HL-60/S4 treated with phorbol 12-myristate 13-acetate at 8.2 ng/mL for 4 days and 3 days (cell line): Measurements from ENCODE around the gene TRAM2.

Experiments used
- in situ Hi-C: fragments of 300-500 bp; cut with MboI; formaldehyde crosslinking; loops from 2 replicates; pipeline ENCODE4 v1.15.0; 2022; ENCODE audit warnings: low sequenced_read_pairs

TRAM2 gene

GRCh38 chr6:52534363-52534762, 42.5 kb downstream of the TRAM2 start:
- in situ Hi-C loops = no loop called here

GRCh38 chr6:52533491-52533890, 43.4 kb downstream of the TRAM2 start:
- in situ Hi-C loops = no loop called here

- in situ Hi-C loops = no loop called here
These were observed 44.4 kb downstream of the TRAM2 start for GRCh38 chr6:52532457-52532856.

- in situ Hi-C loops = no loop called here
These were observed 45.0 kb downstream of the TRAM2 start for GRCh38 chr6:52531834-52532233.

DNA sequence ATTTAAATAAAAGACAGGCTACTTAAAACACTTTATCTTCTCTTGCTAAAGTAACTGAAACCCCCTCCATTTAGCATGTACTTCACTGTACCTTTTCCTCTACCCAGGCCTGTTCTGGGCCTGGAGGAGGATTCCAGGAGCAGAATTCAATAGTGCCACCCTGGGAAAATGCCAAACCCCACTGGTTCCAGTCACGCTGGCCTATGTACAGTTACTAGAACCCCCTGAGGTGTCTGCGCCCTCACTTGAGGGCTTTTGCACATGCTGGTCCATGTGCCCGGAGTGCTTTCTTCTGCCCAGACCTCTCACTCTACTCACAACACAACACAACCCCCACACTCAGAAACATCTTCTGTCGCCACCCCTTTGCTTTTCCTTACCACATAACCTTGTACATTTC, 45.5 kb downstream of the TRAM2 start:
- in situ Hi-C loops = no loop called here

DNA sequence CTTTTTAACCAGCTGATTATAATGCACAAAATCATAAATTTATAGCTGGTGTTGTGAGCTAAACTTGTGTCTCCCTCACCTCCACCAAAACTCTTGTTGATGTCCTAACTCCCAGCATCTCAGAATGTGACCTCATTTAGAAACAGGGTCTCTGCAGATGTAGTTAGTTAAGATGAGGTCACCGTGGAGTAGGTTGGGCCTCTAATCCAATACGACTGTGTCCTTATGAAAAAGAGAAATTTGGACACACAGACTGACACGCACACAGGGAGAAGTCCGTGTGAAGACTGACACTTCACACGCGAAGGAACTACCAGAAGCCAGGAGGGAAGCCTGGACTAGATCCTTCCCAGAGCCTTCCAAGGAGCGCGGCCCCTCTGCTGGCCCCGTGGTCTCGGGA, 46.5 kb downstream of the TRAM2 start:
- in situ Hi-C loops = no loop called here

DNA sequence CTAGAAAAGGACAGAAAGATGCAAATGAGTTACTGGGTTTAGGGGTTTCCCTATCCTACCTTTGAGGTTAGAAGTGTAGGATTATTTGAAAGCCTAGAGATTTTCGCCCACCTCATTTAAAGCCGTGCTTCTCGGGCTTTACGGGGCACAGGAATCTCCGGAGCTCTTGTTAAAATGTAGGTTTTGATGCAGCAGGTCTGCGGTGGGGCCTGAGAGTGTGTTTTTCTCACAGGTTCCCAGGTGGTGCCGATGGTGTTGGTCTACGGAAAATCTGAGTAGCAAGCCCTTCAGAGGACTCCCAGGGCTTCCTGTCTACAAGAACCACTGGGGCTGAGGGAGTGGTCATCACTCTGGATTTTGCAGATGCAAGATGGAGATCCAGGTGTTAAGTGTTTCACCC, 47.5 kb downstream of the TRAM2 start:
- in situ Hi-C loops = no loop called here

GRCh38 chr6:52527436-52527835, 49.4 kb downstream of the TRAM2 start:
- in situ Hi-C loops = no loop called here

GRCh38 chr6:52526634-52527033, 50.2 kb downstream of the TRAM2 start:
- in situ Hi-C loops = no loop called here

GRCh38 chr6:52524918-52525317, 51.9 kb downstream of the TRAM2 start:
- in situ Hi-C loops = no loop called here

DNA sequence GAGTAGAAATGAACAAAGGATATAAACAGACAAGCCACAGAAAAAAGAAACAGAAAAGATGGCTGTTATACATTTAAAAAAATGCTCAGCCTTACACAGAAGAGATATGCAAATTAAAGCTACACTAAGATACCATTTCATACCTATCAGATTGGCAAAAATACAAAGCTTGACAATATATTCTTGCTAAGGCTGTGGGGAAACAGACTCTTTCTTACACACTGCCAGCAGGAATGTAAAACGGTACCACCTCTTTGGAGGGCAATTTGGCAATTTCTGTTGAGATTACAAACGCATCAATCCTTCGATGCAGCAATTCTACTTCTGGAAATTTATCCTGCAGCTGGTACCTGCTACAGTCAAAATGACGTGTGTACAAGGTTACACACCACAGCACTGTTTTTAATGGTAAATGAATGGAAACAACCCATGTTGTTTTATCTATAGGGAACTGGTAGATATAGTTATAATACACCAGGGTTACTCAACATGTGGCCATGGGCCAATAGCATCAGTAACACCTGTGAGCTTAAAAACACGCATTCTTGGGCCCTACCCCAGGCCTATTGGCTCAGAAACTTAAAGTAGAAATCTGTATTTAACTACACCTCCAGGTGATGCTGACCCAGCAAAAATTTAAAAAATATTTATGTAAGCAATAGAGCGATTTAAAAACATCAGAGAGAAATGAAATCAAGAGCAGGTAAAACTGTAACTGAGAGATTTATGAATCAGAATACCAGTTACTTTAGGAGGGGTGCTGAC, 53.3 kb downstream of the TRAM2 start:
- in situ Hi-C loops = no loop called here

DNA sequence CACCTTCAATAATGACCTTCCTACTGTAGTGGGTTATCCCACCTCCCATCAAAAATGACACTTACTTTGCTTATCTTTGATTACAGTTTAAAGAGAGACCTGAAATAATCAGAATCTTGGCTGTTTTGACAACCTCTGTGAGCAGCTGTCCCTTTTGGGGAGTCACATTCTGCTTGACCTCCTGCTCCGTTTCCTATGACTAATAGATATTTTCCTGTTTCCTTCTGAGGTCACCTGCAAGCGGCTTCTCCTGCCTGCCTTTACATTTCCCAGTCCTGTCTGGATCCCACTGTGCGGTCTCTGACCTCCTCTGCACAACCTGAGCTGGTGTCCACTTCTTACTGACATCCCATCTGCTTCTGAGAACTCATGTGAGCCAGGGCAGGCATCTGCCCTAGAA, 54.2 kb downstream of the TRAM2 start:
- in situ Hi-C loops = no loop called here

GRCh38 chr6:52522151-52522626, 54.7 kb downstream of the TRAM2 start:
- in situ Hi-C loops = no loop called here

GRCh38 chr6:52519618-52520017, 57.2 kb downstream of the TRAM2 start:
- in situ Hi-C loops = no loop called here

- in situ Hi-C loops = no loop called here
These were observed 58.4 kb downstream of the TRAM2 start for GRCh38 chr6:52518279-52518945.

DNA sequence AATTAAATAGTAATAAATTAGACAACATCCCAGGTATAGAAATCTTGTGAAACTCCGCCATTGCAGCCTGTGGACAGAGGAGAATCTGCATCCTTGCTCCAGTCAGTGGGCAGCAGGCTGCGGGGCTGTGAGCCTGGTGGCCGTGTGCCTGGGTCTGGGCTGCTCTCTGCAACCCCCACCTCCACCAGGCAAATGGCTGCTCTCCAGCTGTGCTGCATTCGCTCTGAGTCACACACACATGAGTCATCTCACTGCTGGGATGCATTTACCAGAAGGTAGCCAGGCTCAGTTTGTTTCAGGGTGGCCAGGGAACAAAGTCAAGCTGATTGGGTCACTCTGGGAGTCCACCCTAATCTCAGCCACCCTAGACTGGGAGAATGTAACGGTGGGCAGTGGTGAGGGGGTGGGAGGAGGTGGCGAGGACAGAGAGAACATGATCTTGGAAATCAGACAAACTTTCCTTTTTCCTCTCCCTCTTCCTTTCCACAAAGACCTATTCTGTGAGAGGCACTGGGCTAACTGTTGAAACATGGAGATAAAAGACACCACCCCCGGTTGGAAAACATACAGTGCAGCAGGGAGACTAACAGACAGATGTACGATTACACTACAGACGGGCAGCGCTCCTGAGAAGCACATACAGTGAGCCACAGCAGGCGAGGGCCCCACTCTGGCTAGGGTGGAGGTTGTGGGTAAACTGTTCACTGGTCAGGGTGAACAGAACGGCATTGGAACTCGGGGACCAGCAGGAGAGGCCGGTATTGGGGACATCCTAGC, 59.2 kb downstream of the TRAM2 start:
- in situ Hi-C loops = no loop called here

GRCh38 chr6:52516943-52517342, 59.9 kb downstream of the TRAM2 start:
- in situ Hi-C loops = no loop called here

DNA sequence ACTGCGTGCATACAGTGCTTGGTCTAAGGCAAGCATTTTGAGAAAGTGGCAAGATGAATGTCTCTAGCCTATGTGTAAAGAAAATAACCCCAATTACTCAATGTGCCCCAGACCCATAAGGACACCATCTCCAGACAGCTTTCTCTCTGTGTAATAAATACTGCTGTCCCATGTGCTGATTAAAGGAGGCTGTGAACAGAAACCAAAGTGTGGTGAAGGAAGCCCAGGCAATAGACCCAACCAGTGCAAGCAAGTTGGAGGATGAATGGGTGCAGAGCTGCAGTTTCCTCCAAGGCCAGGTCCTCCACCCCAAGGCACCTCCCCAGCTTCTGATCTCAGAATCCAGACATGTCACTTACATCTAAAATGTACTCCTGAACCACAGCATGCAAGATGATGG, 60.6 kb downstream of the TRAM2 start:
- in situ Hi-C loops = no loop called here

- in situ Hi-C loops = no loop called here
These were observed 61.5 kb downstream of the TRAM2 start for GRCh38 chr6:52515219-52515960.

DNA sequence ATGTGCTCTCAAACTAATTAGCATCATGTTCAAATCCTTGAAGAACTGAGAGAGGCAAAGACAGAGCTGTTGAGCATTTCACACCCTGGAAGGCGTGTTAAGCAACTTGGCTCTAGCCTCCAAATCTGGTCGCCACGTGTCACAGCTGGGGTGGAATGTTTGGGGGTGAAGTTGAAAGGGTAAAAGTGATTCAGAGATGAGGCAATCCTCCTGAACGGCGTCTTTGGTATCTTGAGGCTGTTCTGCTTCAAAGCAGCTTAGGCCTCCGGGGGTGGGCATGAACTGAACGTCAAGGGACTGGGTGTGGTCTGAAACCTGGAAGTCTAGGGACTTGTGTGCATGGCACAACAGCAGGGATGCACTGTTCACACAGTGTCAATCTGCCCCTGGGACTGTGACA, 62.3 kb downstream of the TRAM2 start:
- in situ Hi-C loops = no loop called here

DNA sequence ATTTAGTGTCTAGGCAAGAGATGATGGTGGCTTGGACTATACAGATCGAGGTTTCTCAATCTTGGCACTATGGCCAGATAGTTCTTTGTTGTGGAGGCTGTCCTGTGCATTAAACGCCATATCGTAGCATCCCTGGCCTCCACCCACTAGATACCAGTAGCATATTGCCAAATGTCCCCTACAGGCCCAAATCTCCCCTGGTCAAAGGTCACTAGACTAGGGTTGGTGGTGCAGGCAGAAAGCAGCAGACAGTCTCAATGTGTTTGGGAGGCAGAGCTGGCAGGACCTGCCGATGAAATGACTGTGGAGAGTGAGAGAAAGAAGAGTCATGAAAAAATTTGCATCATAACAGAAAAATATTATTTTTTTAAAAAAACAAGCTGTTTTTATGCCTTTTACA, 63.0 kb downstream of the TRAM2 start:
- in situ Hi-C loops = no loop called here
